Endodermal cell (in vitro differentiated cells): Measurements from ENCODE around the gene LRRC27. TPM values are rescaled to one million over a fixed set of nuclear protein-coding genes. Genes with fewer than 3 reads are reported as not detected.

Experiments used
- DNase-seq: peaks from one replicate; pipeline ENCODE4 v3.0.0-alpha.2; 2017
- H3K27ac ChIP-seq: 2 replicates; pipeline ENCODE4 v1.5.1; 2013; ENCODE audit warnings: mild to moderate bottlenecking, low read depth, low read length, moderate library complexity
- H3K27me3 ChIP-seq: 2 replicates; pipeline ENCODE4 v1.6.1; 2013; ENCODE audit warnings: mild to moderate bottlenecking, low read length, moderate library complexity; ENCODE audit not compliant: insufficient read depth, control insufficient read depth, poor library complexity, severe bottlenecking
- H3K36me3 ChIP-seq: 2 replicates; pipeline ENCODE4 v1.7.0; 2013; ENCODE audit warnings: mild to moderate bottlenecking, low read length, moderate library complexity; ENCODE audit not compliant: control insufficient read depth, insufficient read depth
- H3K4me1 ChIP-seq: one replicate; pipeline ENCODE4 v1.7.0; 2013; ENCODE audit warnings: low read length; ENCODE audit not compliant: control insufficient read depth, insufficient read depth
- H3K4me3 ChIP-seq: 2 replicates; pipeline ENCODE4 v1.5.1; 2013; ENCODE audit warnings: mild to moderate bottlenecking, low read length, moderate library complexity
- H3K9ac ChIP-seq: 2 replicates; pipeline ENCODE4 v1.6.1; 2013; ENCODE audit warnings: mild to moderate bottlenecking, low read length, moderate library complexity; ENCODE audit not compliant: poor library complexity, severe bottlenecking; ENCODE audit errors: extremely low read depth
- H3K9me3 ChIP-seq: 2 replicates; pipeline ENCODE4 v1.6.1; 2013; ENCODE audit warnings: mild to moderate bottlenecking, low read length, moderate library complexity; ENCODE audit not compliant: control insufficient read depth
- H3K27ac Mint-ChIP-seq: 2 replicates; pipeline ENCODE4 v1.8.0; 2020; ENCODE audit warnings: mixed read lengths
- H3K27me3 Mint-ChIP-seq: 2 replicates; pipeline ENCODE4 v1.8.0; 2021; ENCODE audit warnings: mild to moderate bottlenecking, mixed read lengths; ENCODE audit not compliant: insufficient read depth
- H3K36me3 Mint-ChIP-seq: 2 replicates; pipeline ENCODE4 v1.8.0; 2020; ENCODE audit warnings: low read depth, mixed read lengths
- H3K4me1 Mint-ChIP-seq: 2 replicates; pipeline ENCODE4 v1.8.0; 2020; ENCODE audit warnings: mixed read lengths
- H3K4me3 Mint-ChIP-seq: 2 replicates; pipeline ENCODE4 v1.8.0; 2020; ENCODE audit warnings: mild to moderate bottlenecking, moderate library complexity, mixed read lengths
- H3K9me3 Mint-ChIP-seq: 2 replicates; pipeline ENCODE4 v1.8.0; 2020; ENCODE audit warnings: mild to moderate bottlenecking, mixed read lengths
- WGBS, 2 experiments: methylation state at CpG; one replicate each; pipeline versions ENCODE4 v1.1.5 to v1.1.7; 2013; ENCODE audit warnings: missing lambda C conversion rate in 2 of 2, mixed read lengths in 1 of 2; ENCODE audit not compliant: insufficient coverage in 1 of 2, insufficient read length in 1 of 2; 5-methylcytosine and 5-hydroxymethylcytosine counted together
- total RNA-seq, 2 donors: library from RNA; stranded (reverse); fragmentation: NEBNext Ultra II Directional in 1 of 2; extraction: Animal tissue kit (Norgen Biotek cat#: 25700) in 1 of 2; gene quantifications; 2 replicates in 1 of 2; 3 replicates in 1 of 2; pipeline ENCODE4 v1.2.1, GENCODE V29; 2021
- TF ChIP-seq, protein P1 (sequence below): fragments of 200-600 bp; sonication (generic); conservative IDR thresholded peaks from 2 replicates; pipeline ENCODE4 v1.5.0; 2021; ENCODE audit warnings: antibody characterized with exemption, mild to moderate bottlenecking

LRRC27 gene
- total RNA-seq, 2 donors from 2014 or later: 10.3 to 14.6 TPM

DNA sequence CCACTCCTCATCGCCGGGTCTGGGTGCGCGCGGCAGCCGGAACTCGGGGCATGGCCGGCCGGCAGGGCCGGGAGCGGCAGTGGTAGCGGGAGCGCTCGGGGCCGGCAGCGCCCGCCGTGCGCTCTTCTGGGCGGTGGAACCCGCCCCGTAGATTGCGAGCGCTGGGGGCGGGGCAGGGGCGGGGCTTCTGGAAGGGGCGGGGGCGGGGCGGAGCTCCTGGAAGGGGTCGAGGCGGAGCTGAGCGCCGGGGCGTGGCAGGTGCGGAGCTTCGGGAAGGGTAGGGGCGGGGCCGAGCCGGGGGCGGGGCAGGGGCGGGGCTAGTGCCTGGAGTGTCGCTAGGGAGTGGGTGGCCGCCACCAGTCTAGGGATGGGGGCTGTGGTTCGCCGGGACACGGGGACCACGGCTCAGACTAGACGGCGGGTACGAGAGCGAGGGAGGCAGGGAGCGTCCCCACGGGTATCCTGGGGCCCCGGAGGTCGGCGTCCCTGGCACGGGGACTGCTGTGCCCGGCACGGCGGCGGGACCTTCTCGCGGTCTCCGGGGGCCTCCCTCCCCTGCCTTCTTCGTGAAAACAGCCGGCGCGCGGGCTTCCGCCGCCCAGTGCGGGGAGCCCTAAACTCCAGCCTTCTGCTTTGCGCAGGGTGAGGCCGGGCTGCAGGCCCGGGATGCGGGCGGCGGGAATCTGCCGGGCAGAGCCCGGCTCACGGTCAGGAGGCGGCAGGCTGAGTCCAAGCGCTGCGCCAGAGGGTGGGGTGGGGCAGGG is 24.0 kb upstream of the LRRC27 start, which contains the start of gene STK32C:
Gene STK32C, minus strand, starts transcription at position 128 of the 764 bp plus-strand sequence. Its CDS starts 117 bp downstream, at position 11.
- WGBS, 2 experiments: 0 to 1% methylated on average over 13 to 84 of the region's 84 CpGs

GRCh38 chr10:132308587-132309470 is 23.2 kb upstream of the LRRC27 start:
- TF ChIP-seq, protein P1, sequence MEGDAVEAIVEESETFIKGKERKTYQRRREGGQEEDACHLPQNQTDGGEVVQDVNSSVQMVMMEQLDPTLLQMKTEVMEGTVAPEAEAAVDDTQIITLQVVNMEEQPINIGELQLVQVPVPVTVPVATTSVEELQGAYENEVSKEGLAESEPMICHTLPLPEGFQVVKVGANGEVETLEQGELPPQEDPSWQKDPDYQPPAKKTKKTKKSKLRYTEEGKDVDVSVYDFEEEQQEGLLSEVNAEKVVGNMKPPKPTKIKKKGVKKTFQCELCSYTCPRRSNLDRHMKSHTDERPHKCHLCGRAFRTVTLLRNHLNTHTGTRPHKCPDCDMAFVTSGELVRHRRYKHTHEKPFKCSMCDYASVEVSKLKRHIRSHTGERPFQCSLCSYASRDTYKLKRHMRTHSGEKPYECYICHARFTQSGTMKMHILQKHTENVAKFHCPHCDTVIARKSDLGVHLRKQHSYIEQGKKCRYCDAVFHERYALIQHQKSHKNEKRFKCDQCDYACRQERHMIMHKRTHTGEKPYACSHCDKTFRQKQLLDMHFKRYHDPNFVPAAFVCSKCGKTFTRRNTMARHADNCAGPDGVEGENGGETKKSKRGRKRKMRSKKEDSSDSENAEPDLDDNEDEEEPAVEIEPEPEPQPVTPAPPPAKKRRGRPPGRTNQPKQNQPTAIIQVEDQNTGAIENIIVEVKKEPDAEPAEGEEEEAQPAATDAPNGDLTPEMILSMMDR: no peak
- Mint-ChIP-seq H3K4me3 (peak overlapping the region; percentile 52), H3K36me3 (peaks cover 8% of the 10 kb centered on the region), H3K4me1 (peaks cover 1% of the 10 kb centered on the region), H3K27ac (no peak overlapping the region), H3K9me3 (peaks cover 24% of the 10 kb centered on the region), H3K27me3 (peaks cover 78% of the 10 kb centered on the region)
- peaks cover 14% of the 10 kb centered on the region for H3K9me3 ChIP-seq
- DNase-seq: peak; percentile 75
- H3K4me3 ChIP-seq: peak overlapping the region; percentile 75
- no peaks in the 10 kb centered on the region for H3K4me1 ChIP-seq
- no peak overlapping the region for H3K27ac ChIP-seq
- no peaks in the 10 kb centered on the region for H3K36me3 ChIP-seq
- 9 to 15% methylated on average over 26 to 61 of the region's 61 CpGs for whole genome bisulfite sequencing, 2 experiments
- H3K9ac ChIP-seq: no peak overlapping the region
- H3K27me3 ChIP-seq: peaks cover 59% of the 10 kb centered on the region

More for the DNA sequence above, 24.0 kb upstream of the LRRC27 start, which contains the start of gene STK32C:
- H3K36me3 Mint-ChIP-seq: peaks cover 8% of the 10 kb centered on the region
- Histone ChIP-seq H3K9ac (no peak within 1 kb of the TSS), H3K27ac (no peak within 1 kb of the TSS), H3K27me3 (peaks cover 59% of the 10 kb centered on the region), H3K4me3 (peak within 1 kb of the TSS; percentile 75), H3K4me1 (no peaks in the 10 kb centered on the region), H3K9me3 (peaks cover 14% of the 10 kb centered on the region), H3K36me3 (no peaks in the 10 kb centered on the region)
- peaks cover 1% of the 10 kb centered on the region for H3K4me1 Mint-ChIP-seq
- H3K9me3 Mint-ChIP-seq: peaks cover 18% of the 10 kb centered on the region
- peaks cover 78% of the 10 kb centered on the region for H3K27me3 Mint-ChIP-seq
- H3K4me3 Mint-ChIP-seq: peak within 1 kb of the TSS; percentile 66
- peak; percentile 99 for DNase-seq
- TF ChIP-seq, protein P1: no peak
- no peak within 1 kb of the TSS for H3K27ac Mint-ChIP-seq

DNA sequence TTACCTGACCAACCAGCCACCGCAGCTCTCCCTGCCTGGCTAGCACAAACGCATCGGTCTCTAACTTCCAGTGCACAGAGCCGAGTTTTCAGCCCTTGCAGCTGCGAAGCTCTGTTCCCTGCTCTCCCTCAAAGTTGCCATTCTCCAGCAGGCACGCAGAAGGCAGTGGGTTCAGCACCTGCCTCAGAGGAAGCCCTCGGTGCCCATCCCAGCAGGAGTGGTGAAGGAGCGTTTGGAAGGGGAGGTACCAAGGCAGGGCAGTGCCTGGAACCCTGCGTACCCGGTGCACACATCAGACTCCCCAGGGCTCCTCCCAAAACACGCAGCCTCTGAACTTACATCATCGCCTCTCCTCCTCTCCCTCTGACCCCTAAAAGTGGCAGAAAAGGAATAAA is 22.5 kb upstream of the LRRC27 start:
- no peak overlapping the region for H3K9ac ChIP-seq
- H3K36me3 ChIP-seq: no peaks in the 10 kb centered on the region
- no peak overlapping the region for H3K27ac ChIP-seq
- H3K4me1 Mint-ChIP-seq: peaks cover 1% of the 10 kb centered on the region
- H3K4me3 ChIP-seq: no peak overlapping the region
- H3K4me3 Mint-ChIP-seq: peak overlapping the region; percentile 48
- H3K36me3 Mint-ChIP-seq: peaks cover 8% of the 10 kb centered on the region
- 83 to 87% methylated on average over 7 to 10 of the region's 12 CpGs for WGBS, 2 experiments
- peaks cover 73% of the 10 kb centered on the region for H3K27me3 Mint-ChIP-seq
- TF ChIP-seq, protein P1: no peak
- peaks cover 14% of the 10 kb centered on the region for H3K9me3 ChIP-seq
- H3K9me3 Mint-ChIP-seq: peaks cover 28% of the 10 kb centered on the region
- peaks cover 59% of the 10 kb centered on the region for H3K27me3 ChIP-seq
- no peak for DNase-seq
- H3K27ac Mint-ChIP-seq: no peak overlapping the region
- no peaks in the 10 kb centered on the region for H3K4me1 ChIP-seq
